GM12874 (cell line): ENCODE results near the gene POU2F2.

Experiments
- TF ChIP-seq, protein P1 (sequence below): IDR thresholded peaks from 2 replicates; pipeline ENCODE4 v1.5.1; 2011; ENCODE audit warnings: low read depth, mild to moderate bottlenecking, control low read depth, low read length, moderate library complexity; ENCODE audit not compliant: insufficient read depth

The POU2F2 gene

DNA sequence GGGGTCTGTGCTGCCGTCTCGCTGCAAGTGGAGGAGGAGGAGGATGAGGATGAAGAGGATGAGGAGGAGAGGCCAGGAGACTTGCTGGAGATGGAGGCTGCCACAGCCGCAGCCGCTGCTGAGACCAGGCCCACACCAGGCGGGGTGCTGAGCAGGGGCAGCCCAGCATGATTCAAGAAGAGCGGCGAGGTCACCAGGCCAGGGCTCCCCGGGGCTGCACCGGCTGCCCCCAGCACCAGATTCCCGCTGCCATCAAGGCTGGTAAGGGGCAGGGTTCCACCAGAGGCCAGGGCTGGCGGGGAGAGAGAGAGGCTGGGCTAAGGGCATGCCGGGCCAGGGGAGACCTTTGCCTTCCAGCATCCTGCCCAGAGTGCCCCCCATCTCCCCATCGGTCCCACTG lies 40.9 kb downstream of the POU2F2 start:
- TF ChIP-seq, protein P1, sequence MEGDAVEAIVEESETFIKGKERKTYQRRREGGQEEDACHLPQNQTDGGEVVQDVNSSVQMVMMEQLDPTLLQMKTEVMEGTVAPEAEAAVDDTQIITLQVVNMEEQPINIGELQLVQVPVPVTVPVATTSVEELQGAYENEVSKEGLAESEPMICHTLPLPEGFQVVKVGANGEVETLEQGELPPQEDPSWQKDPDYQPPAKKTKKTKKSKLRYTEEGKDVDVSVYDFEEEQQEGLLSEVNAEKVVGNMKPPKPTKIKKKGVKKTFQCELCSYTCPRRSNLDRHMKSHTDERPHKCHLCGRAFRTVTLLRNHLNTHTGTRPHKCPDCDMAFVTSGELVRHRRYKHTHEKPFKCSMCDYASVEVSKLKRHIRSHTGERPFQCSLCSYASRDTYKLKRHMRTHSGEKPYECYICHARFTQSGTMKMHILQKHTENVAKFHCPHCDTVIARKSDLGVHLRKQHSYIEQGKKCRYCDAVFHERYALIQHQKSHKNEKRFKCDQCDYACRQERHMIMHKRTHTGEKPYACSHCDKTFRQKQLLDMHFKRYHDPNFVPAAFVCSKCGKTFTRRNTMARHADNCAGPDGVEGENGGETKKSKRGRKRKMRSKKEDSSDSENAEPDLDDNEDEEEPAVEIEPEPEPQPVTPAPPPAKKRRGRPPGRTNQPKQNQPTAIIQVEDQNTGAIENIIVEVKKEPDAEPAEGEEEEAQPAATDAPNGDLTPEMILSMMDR: no peak

DNA sequence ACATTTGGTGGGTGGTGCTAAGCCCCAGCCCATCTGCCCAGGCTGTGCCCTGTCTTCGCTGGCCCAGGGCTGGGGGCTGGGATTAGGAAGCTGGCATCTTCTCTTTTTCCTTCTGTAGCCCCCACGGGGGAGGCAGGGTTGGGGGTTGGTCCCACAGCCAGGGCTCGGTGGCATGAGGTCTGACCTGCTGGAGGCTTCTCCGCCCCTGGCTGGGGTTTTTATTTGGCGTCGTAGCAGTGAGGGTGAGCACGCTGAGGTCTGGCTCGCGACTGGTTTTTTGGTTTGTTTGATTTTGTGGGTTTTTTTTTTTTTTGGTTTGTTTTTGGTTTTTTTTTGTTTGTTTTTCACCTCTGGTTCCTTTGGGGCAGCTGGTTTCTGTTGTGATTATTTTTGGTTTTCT lies 41.6 kb downstream of the POU2F2 start:
- TF ChIP-seq, protein P1: no peak

DNA sequence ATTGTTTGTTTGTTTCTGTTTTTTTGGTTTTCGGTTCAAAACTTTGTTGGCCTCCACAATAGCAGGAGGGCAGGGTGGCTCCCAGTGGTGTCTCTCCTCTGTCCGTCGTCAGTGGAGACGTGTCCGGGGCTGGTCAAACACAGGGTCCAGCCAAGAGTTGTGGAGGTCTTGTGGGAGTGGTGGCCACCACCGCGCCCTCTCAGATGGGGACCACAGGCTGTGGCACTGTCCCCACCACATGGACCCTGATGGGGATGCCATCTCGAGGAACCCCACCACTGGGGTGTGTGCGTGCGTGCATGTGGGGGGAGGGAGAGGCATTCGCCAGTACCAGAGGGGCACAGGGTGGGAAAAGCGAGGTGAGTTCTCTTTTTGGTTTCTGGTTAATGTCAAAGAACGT lies 42.5 kb downstream of the POU2F2 start:
- TF ChIP-seq, protein P1: no peak

DNA sequence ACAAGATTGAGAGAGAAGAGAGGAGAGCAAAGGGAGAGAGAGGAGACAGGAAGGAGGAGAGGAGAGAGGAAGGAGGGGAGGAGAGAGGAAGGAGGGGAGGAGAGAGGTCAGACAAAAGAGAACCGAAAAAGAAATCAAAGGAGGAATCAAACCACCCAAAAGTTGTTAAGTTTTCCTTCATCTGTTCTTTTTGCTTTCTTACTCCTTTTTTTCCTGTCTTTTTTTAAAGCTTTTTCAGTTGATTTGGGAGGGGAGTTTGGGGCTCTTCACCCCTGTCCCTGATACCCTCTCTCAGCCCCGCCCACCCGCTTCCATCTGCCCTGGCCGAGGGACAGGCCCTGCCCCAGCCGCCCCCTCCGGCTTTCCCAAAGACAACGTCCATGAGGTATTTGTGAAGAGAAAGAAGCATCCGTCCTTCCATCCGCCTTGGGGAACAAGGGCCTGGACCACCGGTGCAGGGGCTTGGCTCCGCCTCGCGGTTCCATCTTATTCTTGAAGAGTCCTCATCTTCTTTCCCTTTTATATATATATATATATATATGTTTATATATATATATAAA lies 43.0 kb downstream of the POU2F2 start:
- TF ChIP-seq, protein P1: no peak

DNA sequence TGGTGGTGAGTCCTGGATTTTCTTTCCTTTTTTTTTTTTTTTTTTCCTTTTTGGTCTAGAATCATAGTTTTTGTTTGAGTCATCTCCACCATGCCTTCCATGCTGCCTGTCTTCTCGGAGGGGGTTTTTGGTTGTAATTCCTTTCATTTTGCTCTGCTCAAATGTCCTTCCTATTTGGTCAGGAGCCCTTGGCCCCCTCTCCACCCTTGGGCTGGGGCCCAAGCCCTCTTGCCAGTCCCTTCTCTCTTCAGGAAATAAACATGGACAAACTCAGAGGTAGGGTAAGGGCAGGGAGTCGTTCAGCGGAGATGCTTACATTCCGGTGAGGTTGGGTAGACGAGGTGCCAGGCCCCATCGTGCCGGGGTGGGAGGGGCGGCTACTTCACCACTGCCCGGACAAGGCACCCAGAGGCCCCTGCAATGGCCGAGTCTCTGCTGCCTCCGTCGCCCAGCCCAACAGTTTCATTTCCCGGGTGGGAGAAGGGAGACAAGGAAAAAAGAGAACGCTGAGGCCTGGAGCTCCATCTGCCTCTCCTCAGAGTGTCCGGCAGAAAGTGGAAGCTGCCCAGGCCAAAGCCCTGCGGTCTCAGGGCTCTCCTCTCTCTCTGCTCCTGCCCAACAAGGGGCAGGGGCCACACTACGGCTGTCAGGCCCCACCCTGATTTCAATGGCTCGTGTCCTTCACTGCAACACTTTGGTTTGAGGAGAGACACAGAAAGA lies 43.6 kb downstream of the POU2F2 start:
- TF ChIP-seq, protein P1: no peak

DNA sequence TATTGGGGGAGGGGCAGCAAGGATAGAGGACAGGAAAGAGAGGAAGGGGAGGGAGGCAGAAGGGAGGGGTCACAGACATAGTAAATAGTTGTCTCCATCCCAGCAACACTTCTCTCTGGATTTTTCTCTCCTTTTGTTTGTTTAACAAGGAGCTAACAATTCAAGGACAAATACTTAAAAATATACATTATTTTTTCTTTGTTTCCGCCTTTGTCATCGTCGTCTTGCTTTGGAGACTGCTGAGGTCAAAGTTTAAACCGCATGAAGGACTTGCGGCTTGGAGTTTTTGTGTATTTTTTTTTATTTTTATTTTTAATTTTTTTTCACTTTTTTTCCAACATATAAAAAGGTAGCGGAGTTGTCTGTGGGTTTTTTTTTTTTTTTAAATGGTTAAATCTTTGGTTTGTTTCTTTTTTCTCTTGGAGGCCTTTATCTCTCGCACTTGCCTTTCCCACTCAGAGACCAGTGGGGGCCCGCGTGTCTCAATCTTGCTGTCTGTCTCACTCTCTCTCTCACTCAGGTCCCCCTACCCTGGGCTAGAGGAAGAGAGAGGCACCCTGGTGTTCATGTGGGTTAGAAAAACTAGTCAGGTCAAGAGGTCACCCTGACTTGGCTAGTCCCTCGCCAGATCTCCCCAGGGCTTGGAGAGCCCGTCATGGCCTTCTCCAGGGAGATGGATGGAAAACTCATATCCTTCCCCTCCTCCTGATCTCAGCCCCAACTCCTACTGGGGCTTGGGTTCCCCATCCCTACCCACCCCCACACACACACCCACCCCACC lies 45.3 kb downstream of the POU2F2 start:
- TF ChIP-seq, protein P1: no peak

DNA sequence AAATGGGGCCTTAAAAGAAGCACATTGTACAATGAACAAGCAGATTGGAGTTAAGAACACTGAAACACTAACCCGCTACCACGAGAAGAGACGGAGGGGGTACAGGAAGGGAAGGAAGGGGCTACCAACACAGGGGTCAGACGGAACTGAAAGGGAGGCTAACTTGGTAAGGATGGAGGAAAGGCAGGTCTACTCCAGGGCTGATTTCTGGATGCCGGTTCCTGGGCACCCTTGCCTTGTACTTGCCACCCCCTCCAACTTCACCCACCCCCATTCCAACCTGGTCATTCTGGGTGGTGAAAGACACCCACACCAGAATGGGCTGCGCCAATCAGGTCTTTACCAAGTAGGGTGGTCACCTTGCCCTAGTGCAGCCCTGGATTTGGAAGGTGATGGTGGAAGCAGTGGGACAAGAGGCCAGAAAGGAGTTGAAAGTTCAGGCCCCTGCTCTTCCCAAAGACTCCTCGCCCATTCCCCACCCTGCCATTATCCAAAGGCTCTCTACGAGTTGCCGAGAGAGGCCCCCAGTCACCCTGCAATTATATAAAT lies 46.0 kb downstream of the POU2F2 start:
- TF ChIP-seq, protein P1: no peak
